Testis (tissue), 2 donors: Measurements from ENCODE around the gene CMTM6.

Experiments
- CTCF ChIP-seq, 3 experiments: fragments of 450-650 bp in 2 of 3; fragments of 200-600 bp in 1 of 3; sonication (generic) in 1 of 3; IDR thresholded peaks; one replicate each; pipeline ENCODE4 v1.5.1; 2016 to 2019; ENCODE audit warnings: antibody characterized with exemption in 3 of 3, mild to moderate bottlenecking in 2 of 3, moderate library complexity in 1 of 3
- POLR2A ChIP-seq: fragments of 450-650 bp; IDR thresholded peaks from one replicate; pipeline ENCODE4 v1.6.1; 2017; ENCODE audit warnings: antibody characterized with exemption, mild to moderate bottlenecking, moderate library complexity

- no peak for TF ChIP-seq POLR2A
- no peak for TF ChIP-seq CTCF (IDR thresholded peaks at IDR 0.05)
Observed at GRCh38 chr3:32459450-32459849, 43.2 kb downstream of the CMTM6 start.
